ENCODE data around the gene USP34. TPM values are rescaled to one million over a fixed set of nuclear protein-coding genes. Genes with fewer than 3 reads are reported as not detected.

USP34 gene
- total and polyA plus RNA-seq, 2 experiments from 2014 or later: 81.8 to 157 TPM

DNA sequence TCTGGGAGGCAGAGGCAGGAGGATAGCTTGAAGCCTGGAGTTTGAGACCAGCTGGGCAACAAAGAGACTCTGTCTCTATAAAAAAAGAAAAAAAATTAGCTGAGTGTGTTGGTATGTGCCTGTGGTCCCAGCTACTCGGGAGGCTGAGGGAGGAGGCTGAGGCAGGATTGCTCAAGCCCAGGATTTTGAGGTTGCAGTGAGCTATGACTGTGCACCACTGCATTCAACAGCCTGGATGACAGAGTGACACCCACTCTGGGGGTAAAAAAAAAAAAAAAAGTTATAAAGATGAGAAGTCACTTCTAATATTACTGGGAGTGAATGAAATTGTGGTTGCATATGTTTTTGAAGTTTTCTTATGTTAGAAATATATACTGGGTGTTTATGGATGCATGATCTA lies 237.3 kb downstream of the USP34 start:
- Histone ChIP-seq H3K9me2 (ENCODE audit: insufficient read depth) (no peaks in the 10 kb centered on the region), H3K4me3 (no peak overlapping the region), H4K20me1 (replicated peaks; ENCODE audit: insufficient read depth) (no peaks in the 10 kb centered on the region), H3K4me1 (ENCODE audit: insufficient read depth) (no peaks in the 10 kb centered on the region), H3F3A (replicated peaks; ENCODE audit: low read depth) (no peaks in the 10 kb centered on the region), H3K27ac (ENCODE audit: low read depth) (no peak overlapping the region), H3K36me3 (ENCODE audit: insufficient read depth) (peaks cover 12% of the 10 kb centered on the region), H3K79me2 (replicated peaks; ENCODE audit: insufficient read depth) (no peaks in the 10 kb centered on the region), H3K4me2 (no peak overlapping the region), H3K27me3 (ENCODE audit: insufficient read depth) (no peaks in the 10 kb centered on the region), H2AFZ (no peak overlapping the region)
- no peak for ATAC-seq
- Mint-ChIP-seq H3K36me3 (ENCODE audit: low read depth) (peaks cover 48% of the 10 kb centered on the region), H3K4me3 (no peak overlapping the region), H3K27ac (no peak overlapping the region), H3K27me3 (ENCODE audit: insufficient read depth, low read depth, poor library complexity) (peaks cover 2% of the 10 kb centered on the region), H3K9me3 (no peaks in the 10 kb centered on the region), H3K4me1 (no peaks in the 10 kb centered on the region)
- no peak for DNase-seq (ENCODE audit: low spot score)
- TF ChIP-seq JUNB (IDR thresholded peaks at IDR 0.05; ENCODE audit: unreplicated experiment) (no peak), CREB1 (CRISPR knock-in tag; IDR thresholded peaks at IDR 0.05; ENCODE audit: low read depth) (no peak), ZNF114 (CRISPR knock-in tag; IDR thresholded peaks at IDR 0.05) (no peak), STAT1 (IDR thresholded peaks at IDR 0.05; ENCODE audit: unreplicated experiment) (no peak), EZH2 (IDR thresholded peaks at IDR 0.05; ENCODE audit: low read depth, unreplicated experiment) (no peak), NANOG (IDR thresholded peaks at IDR 0.05; ENCODE audit: borderline replicate concordance) (no peak), POLR2AphosphoS5 (IDR thresholded peaks at IDR 0.05; ENCODE audit: low read depth) (no peak), ZNF331 (CRISPR knock-in tag; IDR thresholded peaks at IDR 0.05; ENCODE audit: low read depth) (no peak), EZH2phosphoT487 (IDR thresholded peaks at IDR 0.05; ENCODE audit: unreplicated experiment) (no peak)
- TF ChIP-seq, protein P1, sequence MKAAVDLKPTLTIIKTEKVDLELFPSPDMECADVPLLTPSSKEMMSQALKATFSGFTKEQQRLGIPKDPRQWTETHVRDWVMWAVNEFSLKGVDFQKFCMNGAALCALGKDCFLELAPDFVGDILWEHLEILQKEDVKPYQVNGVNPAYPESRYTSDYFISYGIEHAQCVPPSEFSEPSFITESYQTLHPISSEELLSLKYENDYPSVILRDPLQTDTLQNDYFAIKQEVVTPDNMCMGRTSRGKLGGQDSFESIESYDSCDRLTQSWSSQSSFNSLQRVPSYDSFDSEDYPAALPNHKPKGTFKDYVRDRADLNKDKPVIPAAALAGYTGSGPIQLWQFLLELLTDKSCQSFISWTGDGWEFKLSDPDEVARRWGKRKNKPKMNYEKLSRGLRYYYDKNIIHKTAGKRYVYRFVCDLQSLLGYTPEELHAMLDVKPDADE (IDR thresholded peaks at IDR 0.05): no peak
- TF ChIP-seq, protein P2, sequence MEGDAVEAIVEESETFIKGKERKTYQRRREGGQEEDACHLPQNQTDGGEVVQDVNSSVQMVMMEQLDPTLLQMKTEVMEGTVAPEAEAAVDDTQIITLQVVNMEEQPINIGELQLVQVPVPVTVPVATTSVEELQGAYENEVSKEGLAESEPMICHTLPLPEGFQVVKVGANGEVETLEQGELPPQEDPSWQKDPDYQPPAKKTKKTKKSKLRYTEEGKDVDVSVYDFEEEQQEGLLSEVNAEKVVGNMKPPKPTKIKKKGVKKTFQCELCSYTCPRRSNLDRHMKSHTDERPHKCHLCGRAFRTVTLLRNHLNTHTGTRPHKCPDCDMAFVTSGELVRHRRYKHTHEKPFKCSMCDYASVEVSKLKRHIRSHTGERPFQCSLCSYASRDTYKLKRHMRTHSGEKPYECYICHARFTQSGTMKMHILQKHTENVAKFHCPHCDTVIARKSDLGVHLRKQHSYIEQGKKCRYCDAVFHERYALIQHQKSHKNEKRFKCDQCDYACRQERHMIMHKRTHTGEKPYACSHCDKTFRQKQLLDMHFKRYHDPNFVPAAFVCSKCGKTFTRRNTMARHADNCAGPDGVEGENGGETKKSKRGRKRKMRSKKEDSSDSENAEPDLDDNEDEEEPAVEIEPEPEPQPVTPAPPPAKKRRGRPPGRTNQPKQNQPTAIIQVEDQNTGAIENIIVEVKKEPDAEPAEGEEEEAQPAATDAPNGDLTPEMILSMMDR (conservative IDR thresholded peaks at IDR 0.05; ENCODE audit: low read depth in 2 of 2): no peak
- TF ChIP-seq, protein P3, sequence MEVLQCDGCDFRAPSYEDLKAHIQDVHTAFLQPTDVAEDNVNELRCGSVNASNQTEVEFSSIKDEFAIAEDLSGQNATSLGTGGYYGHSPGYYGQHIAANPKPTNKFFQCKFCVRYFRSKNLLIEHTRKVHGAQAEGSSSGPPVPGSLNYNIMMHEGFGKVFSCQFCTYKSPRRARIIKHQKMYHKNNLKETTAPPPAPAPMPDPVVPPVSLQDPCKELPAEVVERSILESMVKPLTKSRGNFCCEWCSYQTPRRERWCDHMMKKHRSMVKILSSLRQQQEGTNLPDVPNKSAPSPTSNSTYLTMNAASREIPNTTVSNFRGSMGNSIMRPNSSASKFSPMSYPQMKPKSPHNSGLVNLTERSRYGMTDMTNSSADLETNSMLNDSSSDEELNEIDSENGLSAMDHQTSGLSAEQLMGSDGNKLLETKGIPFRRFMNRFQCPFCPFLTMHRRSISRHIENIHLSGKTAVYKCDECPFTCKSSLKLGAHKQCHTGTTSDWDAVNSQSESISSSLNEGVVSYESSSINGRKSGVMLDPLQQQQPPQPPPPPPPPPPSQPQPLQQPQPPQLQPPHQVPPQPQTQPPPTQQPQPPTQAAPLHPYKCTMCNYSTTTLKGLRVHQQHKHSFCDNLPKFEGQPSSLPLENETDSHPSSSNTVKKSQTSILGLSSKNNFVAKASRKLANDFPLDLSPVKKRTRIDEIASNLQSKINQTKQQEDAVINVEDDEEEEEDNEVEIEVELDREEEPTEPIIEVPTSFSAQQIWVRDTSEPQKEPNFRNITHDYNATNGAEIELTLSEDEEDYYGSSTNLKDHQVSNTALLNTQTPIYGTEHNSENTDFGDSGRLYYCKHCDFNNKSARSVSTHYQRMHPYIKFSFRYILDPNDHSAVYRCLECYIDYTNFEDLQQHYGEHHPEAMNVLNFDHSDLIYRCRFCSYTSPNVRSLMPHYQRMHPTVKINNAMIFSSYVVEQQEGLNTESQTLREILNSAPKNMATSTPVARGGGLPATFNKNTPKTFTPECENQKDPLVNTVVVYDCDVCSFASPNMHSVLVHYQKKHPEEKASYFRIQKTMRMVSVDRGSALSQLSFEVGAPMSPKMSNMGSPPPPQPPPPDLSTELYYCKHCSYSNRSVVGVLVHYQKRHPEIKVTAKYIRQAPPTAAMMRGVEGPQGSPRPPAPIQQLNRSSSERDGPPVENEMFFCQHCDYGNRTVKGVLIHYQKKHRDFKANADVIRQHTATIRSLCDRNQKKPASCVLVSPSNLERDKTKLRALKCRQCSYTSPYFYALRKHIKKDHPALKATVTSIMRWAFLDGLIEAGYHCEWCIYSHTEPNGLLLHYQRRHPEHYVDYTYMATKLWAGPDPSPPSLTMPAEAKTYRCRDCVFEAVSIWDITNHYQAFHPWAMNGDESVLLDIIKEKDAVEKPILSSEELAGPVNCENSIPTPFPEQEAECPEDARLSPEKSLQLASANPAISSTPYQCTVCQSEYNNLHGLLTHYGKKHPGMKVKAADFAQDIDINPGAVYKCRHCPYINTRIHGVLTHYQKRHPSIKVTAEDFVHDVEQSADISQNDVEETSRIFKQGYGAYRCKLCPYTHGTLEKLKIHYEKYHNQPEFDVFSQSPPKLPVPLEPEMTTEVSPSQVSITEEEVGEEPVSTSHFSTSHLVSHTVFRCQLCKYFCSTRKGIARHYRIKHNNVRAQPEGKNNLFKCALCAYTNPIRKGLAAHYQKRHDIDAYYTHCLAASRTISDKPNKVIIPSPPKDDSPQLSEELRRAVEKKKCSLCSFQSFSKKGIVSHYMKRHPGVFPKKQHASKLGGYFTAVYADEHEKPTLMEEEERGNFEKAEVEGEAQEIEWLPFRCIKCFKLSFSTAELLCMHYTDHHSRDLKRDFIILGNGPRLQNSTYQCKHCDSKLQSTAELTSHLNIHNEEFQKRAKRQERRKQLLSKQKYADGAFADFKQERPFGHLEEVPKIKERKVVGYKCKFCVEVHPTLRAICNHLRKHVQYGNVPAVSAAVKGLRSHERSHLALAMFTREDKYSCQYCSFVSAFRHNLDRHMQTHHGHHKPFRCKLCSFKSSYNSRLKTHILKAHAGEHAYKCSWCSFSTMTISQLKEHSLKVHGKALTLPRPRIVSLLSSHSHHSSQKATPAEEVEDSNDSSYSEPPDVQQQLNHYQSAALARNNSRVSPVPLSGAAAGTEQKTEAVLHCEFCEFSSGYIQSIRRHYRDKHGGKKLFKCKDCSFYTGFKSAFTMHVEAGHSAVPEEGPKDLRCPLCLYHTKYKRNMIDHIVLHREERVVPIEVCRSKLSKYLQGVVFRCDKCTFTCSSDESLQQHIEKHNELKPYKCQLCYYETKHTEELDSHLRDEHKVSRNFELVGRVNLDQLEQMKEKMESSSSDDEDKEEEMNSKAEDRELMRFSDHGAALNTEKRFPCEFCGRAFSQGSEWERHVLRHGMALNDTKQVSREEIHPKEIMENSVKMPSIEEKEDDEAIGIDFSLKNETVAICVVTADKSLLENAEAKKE (CRISPR knock-in tag; IDR thresholded peaks at IDR 0.05): no peak
- TF ChIP-seq, protein P4, sequence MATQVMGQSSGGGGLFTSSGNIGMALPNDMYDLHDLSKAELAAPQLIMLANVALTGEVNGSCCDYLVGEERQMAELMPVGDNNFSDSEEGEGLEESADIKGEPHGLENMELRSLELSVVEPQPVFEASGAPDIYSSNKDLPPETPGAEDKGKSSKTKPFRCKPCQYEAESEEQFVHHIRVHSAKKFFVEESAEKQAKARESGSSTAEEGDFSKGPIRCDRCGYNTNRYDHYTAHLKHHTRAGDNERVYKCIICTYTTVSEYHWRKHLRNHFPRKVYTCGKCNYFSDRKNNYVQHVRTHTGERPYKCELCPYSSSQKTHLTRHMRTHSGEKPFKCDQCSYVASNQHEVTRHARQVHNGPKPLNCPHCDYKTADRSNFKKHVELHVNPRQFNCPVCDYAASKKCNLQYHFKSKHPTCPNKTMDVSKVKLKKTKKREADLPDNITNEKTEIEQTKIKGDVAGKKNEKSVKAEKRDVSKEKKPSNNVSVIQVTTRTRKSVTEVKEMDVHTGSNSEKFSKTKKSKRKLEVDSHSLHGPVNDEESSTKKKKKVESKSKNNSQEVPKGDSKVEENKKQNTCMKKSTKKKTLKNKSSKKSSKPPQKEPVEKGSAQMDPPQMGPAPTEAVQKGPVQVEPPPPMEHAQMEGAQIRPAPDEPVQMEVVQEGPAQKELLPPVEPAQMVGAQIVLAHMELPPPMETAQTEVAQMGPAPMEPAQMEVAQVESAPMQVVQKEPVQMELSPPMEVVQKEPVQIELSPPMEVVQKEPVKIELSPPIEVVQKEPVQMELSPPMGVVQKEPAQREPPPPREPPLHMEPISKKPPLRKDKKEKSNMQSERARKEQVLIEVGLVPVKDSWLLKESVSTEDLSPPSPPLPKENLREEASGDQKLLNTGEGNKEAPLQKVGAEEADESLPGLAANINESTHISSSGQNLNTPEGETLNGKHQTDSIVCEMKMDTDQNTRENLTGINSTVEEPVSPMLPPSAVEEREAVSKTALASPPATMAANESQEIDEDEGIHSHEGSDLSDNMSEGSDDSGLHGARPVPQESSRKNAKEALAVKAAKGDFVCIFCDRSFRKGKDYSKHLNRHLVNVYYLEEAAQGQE (IDR thresholded peaks at IDR 0.05; ENCODE audit: unreplicated experiment): no peak
